HL-60 (cell line): ENCODE data around the gene SUGP1.

Experiments used
- DNase-seq, 2 experiments: peaks; one replicate each; pipeline ENCODE4 v3.0.0-alpha.2; 2010 to 2020; ENCODE audit warnings: low read depth in 1 of 2, low spot score in 1 of 2
- H3K27ac ChIP-seq: fragments of 250-450 bp; sonication (Bioruptor Pico); replicated peaks from 2 replicates; pipeline ENCODE4 v1.5.1; 2020; ENCODE audit warnings: mild to moderate bottlenecking, moderate library complexity
- H3K27me3 ChIP-seq: fragments of 250-450 bp; sonication (Bioruptor Pico); 2 replicates; pipeline ENCODE4 v1.5.1; 2021; ENCODE audit warnings: mild to moderate bottlenecking, moderate library complexity; ENCODE audit not compliant: insufficient read depth, poor library complexity, severe bottlenecking
- H3K4me3 ChIP-seq: replicated peaks from 2 replicates; pipeline ENCODE4 v1.5.1; 2011; ENCODE audit warnings: mild to moderate bottlenecking, control low read depth, low read length; ENCODE audit not compliant: insufficient read depth
- CTCF ChIP-seq: IDR thresholded peaks from one replicate; pipeline ENCODE4 v1.5.1; 2011; ENCODE audit warnings: low read length, control low read depth, inconsistent platforms; ENCODE audit not compliant: insufficient read depth
- GABPA ChIP-seq: IDR thresholded peaks from 2 replicates; pipeline ENCODE4 v1.6.1; 2012; ENCODE audit warnings: low read depth
- POLR2AphosphoS5 ChIP-seq: IDR thresholded peaks from 2 replicates; pipeline ENCODE4 v1.6.1; 2012; ENCODE audit warnings: low read depth
- REST ChIP-seq: IDR thresholded peaks from 2 replicates; pipeline ENCODE4 v1.6.1; 2012; ENCODE audit warnings: low read depth; ENCODE audit not compliant: insufficient replicate concordance
- SPI1 ChIP-seq: IDR thresholded peaks from 2 replicates; pipeline ENCODE4 v1.6.1; 2012; ENCODE audit warnings: low read depth, mild to moderate bottlenecking, borderline replicate concordance

Gene SUGP1

GRCh38 chr19:19239675-19240074 lies 80.6 kb downstream of the SUGP1 start:
- Histone ChIP-seq H3K27ac (no peak overlapping the region), H3K4me3 (no peak overlapping the region), H3K27me3 (no peaks in the 10 kb centered on the region)
- no peak for DNase-seq
- TF ChIP-seq GABPA: no peak
- TF ChIP-seq SPI1: no peak
- no peak for TF ChIP-seq REST
- no peak for TF ChIP-seq CTCF
- TF ChIP-seq POLR2AphosphoS5: no peak

- DNase-seq: no peak
- Histone ChIP-seq H3K27me3 (no peaks in the 10 kb centered on the region), H3K27ac (no peak overlapping the region), H3K4me3 (no peak overlapping the region)
- TF ChIP-seq REST: no peak
- no peak for TF ChIP-seq SPI1
- TF ChIP-seq CTCF: no peak
- no peak for TF ChIP-seq GABPA
- no peak for TF ChIP-seq POLR2AphosphoS5
These were observed 82.0 kb downstream of the SUGP1 start for GRCh38 chr19:19238126-19238894.

- Histone ChIP-seq H3K27me3 (no peaks in the 10 kb centered on the region), H3K4me3 (no peak overlapping the region), H3K27ac (no peak overlapping the region)
- TF ChIP-seq SPI1 (no peak), GABPA (no peak), CTCF (no peak), REST (no peak), POLR2AphosphoS5 (no peak)
- no peak for DNase-seq
These were observed 84.1 kb downstream of the SUGP1 start for GRCh38 chr19:19236173-19236572.
